ENCODE data around the gene FAM13A.
"Not testable (repeated sequence)": the region's sequence is repeated elsewhere in the genome, so short reads cannot be mapped to it uniquely, and the experiment has no call there.

Gene FAM13A

GRCh38 chr4:89039730-89040338 is 17.2 kb downstream of the FAM13A start:
- FAIRE-seq, result no peak

GRCh38 chr4:89036535-89036934 is 20.4 kb downstream of the FAM13A start:
- no peak for FAIRE-seq

GRCh38 chr4:89031272-89031671 is 25.7 kb downstream of the FAM13A start:
- no peak for FAIRE-seq

DNA sequence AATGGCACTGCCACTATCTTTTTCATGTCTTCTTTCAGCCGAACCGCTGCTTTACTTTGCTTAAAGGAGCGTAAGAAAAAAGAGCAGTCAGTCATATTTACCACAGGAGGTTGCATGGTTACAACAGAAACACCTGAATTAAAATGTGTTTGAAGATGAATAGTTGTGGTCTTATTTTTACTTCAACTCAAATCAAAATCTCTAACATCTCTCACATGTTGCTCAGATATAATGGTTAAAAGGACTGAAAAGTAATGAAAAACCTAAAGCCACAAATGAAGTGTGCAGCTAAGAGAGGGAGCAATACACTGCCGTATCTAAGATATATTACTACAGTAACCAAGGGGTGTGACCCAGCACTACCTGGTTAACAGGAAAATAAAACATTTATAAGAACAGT is 27.4 kb downstream of the FAM13A start:
- no peak for FAIRE-seq

DNA sequence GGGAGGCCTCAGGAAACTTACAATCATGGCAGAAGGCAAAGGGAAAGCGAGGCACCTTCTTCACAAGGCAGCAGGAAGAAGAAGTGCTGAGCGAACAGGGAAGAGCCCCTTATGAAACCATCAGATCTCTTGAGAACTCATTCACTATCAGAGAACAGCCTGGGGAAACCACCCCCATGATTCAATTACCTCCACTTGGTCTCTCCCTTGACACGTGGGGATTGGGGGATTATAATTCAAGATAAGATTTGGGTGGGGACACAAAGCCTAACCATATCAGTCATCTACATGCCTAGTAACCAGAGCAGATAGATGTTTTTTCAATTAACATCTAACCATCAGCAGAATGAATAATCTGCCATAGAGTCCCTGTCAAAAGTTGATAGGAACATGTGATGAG is 30.4 kb downstream of the FAM13A start:
- no peak for FAIRE-seq

DNA sequence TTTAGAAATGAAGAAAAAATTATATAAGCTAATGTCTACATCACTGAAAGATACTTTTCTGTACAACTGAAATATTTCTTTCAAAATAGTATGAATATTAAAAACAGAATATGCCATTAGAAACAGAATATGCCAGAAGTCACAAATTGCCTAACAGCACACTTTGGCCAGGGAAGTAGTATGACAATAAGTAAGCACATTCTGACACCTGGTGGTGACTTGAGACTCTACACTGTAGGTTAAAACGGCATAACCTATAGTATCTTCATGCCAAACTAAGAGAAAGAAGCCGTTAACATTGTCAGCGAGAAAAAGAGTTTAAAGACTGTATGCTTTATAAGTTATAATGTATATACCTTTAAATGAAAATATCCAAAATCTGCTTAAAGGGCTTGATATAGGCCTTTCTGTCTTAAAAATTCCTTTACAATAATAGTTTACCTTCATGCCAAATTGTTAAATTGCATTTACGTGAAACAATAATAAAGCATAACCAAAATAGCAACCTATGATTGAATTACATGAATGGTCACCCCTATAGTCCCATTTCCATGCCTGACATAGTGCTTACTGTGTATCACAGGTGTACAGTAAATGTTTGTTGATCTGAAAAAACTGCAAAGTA is 32.8 kb downstream of the FAM13A start:
- FAIRE-seq, result peak; percentile 97

DNA sequence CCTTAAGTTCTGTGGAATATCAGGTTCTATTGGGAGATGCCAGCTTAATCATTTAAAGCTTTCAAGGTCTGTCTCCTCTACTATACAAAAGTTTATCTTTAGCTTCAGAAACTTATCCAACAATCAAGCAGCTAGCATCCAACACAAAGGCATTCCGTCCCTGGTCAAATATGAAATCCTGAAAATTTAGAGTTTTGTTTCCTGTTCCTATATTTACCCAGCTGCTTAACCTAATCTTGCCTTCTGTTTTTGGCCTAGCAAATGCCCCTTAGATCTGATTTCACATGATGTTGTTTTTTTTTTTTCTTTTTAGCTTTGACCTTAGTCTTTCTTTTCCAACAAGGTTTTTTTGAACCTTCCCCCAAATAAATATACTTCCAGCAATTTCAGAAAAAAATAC is 33.8 kb downstream of the FAM13A start:
- no peak for FAIRE-seq

- no peak for FAIRE-seq
Observed at GRCh38 chr4:89022426-89023128, 34.4 kb downstream of the FAM13A start.

- no peak for FAIRE-seq
Observed at GRCh38 chr4:89021684-89022083, 35.3 kb downstream of the FAM13A start.

GRCh38 chr4:89021062-89021461 is 35.9 kb downstream of the FAM13A start:
- no peak for FAIRE-seq

GRCh38 chr4:89014897-89015296 is 42.1 kb downstream of the FAM13A start:
- not testable (repeated sequence) for FAIRE-seq

DNA sequence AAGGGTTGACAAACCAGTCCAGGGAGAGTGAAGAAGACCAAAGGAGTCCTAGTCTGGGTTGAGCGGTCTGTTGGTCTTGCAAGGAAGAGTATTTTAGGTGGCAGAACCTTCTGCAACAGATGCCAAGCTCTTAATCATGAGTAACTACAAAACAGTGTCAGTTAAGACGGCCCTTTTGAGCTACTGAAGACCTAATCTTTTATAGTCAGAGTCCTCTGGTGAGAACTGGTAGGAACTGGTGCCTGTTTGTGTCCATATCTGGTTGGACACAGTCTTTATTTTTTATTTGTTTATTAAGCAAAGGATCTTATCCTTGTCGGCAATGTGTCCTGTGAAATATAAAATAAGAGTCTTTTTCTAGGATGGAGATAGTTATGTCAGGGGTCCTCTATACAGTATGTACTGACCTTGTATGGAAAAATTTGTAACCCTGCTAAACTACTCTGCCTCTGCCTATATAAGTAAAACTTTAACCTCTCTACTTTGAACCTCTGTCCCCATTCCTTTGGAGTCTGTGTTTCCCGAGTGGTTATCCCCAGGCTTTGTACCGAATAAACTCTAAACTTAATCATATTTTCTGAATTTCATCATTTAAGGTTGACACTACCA is 47.1 kb downstream of the FAM13A start:
- no peak for FAIRE-seq

DNA sequence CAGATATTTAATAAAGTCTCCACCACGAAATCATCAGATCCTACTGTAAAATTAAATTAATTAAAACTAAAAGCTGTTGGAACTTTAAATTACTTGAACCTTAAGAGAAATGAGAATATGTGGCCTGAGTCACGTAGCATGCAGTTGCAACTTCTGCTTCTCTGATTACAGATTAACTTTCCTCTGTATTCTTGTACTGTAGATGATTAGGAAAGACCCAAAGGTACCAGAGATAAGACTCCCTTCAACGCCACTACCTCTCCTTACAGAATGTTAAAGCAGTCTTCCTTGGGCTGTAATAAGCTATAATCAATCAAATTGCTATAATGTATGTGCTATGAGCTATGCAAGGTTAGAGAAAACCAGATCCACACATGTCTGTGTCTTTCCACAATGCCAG is 47.9 kb downstream of the FAM13A start:
- FAIRE-seq, result no peak

DNA sequence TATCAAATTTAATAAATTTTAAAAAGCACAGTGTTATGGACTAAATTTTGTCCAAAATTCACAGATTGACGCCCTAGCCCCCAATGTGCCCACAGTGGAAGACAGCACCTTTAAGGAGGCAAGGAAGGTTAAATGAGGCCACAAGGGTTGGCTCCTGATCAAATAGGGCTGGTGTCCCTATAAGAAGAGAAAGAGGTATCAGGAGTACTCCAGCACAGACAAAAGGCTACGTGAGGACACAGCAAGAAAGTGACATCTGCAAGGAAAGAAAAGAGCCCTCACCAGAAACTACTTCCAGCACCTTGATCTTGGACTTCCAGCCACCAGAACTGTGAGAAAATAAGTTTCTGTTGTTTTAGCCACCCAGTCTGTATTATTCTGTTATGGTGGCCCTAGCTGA is 48.8 kb downstream of the FAM13A start:
- FAIRE-seq, result no peak

DNA sequence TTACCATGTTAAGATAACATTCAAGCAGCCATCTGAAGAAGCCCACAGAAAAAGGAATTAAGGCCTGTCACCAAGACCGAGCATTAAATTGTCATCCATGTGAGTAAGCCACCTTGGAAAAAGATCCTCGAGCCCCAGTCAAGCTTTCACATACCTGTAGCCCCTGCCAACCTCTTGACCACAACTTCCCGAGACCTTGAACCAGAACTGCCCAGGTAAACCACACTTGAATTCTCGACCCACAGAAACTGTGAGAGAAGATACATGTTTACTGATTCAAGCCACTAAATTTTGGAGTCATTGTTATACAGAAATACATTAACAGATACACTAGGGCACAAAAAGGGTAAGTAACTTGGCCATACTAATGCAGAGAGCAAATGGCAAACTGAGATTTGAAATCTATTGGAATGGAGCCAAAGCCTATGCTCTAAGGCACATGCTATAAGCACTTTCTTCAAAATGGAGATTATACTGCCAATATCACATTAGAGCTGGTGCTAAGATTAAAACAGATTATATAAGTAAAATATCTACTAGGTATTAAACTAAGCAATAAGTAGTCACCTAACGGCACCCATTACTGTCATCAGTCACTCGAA is 49.5 kb downstream of the FAM13A start:
- FAIRE-seq, result no peak

- no peak for FAIRE-seq
Observed at GRCh38 chr4:89006307-89006706, 50.7 kb downstream of the FAM13A start.

DNA sequence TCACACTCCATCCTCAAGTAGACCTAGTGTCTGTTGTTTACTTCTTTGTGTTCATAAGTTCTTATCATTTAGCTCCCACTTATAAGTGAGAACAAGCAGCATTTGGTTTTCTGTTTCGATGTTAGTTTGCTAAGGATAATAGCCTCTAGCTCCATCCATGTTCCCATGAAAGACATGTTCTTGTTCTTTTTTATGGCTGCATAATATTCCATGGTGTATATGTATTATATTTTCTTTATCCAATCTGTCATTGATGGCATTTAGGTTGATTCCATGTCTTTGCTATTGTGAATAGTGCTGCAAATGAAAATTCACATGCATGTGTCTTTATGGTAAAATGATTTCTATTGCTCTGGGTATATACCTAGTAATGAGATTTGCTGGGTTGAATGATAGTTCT is 51.9 kb downstream of the FAM13A start:
- FAIRE-seq, result not testable (repeated sequence)

- no peak for FAIRE-seq
Observed at GRCh38 chr4:89001647-89002445, 55.1 kb downstream of the FAM13A start.

DNA sequence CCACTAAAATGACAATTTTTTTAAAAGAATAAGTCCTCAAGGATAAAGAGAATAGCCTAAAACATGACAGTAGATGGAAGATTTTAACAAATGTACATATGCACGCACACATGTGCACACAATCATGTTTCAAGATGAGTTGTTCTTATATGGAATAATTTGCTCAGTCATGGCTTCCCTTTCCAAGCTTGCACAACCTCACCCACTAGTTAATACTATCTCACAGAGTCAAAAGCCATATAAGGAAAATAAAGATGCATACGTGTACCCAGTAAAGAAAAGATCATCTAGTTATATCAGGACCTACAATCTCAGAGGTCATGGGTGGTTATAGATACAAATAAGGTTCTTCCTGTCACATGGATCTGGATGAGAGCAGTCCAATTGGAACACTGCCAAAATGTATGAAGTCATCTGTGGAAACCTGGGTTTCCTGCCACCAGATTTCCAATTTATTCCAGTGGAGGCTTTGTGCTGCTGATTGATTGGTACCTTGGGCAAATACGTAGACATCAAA is 56.1 kb downstream of the FAM13A start:
- FAIRE-seq, result no peak

- FAIRE-seq, result no peak
Observed at GRCh38 chr4:89000382-89000781, 56.6 kb downstream of the FAM13A start.

- no peak for FAIRE-seq
Observed at GRCh38 chr4:88999392-88999930, 57.5 kb downstream of the FAM13A start.

GRCh38 chr4:88998891-88999290 is 58.1 kb downstream of the FAM13A start:
- FAIRE-seq, result no peak

All from A204.1 (cell line).